ENCODE data around the gene PRRC2A. TPM values are rescaled to one million over a fixed set of nuclear protein-coding genes. Genes with fewer than 3 reads are reported as not detected.

PRRC2A gene
- total and polyA plus RNA-seq, 12 donors, result 83.9 to 179 (median 98.9) TPM

DNA sequence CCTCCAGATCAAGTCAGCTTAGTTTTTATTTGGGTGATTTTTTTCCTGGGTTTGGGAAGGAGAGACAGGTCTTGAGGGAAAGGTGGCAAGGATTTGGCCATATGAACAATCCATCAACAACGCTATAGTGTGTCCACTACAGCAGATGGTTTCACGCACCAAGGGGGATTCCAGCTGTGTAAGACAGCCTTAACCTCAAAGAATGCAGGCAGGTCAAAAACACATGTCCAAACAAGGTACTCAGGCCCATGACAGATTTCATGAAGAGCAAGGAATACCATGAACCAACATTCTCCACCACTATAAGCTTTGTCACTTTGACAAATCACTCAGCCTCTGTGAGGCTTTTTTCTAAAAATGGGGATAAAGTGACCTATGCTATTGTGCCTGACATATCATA is 3.5 kb upstream of the PRRC2A start:
- TF ChIP-seq, protein P1, sequence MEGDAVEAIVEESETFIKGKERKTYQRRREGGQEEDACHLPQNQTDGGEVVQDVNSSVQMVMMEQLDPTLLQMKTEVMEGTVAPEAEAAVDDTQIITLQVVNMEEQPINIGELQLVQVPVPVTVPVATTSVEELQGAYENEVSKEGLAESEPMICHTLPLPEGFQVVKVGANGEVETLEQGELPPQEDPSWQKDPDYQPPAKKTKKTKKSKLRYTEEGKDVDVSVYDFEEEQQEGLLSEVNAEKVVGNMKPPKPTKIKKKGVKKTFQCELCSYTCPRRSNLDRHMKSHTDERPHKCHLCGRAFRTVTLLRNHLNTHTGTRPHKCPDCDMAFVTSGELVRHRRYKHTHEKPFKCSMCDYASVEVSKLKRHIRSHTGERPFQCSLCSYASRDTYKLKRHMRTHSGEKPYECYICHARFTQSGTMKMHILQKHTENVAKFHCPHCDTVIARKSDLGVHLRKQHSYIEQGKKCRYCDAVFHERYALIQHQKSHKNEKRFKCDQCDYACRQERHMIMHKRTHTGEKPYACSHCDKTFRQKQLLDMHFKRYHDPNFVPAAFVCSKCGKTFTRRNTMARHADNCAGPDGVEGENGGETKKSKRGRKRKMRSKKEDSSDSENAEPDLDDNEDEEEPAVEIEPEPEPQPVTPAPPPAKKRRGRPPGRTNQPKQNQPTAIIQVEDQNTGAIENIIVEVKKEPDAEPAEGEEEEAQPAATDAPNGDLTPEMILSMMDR (IDR thresholded peaks at IDR 0.05), result no peak
- Histone ChIP-seq H3K9me3 (no peaks in the 10 kb centered on the region), H3K27me3 (no peaks in the 10 kb centered on the region), H3K4me3 (no peak overlapping the region), H3K4me1 (peaks cover 0 to 21% (median 13%) of the 10 kb centered on the region in 9 donors), H3K27ac (no peak overlapping the region), H3K36me3 (no peaks in the 10 kb centered on the region)
- DNase-seq (no peak), ATAC-seq (no peak)
- WGBS, 2 donors, result 93% methylated on average over 2 of the region's 2 CpGs
- intact Hi-C loops (cut with DNase I), result loop anchor here in 2 of 10 donors (5.0 kb wide), 1 partner anchor 70 kb away; the partner anchor contains the start of genes ATP6V1G2 (in 2 of the 2) and NFKBIL1 (in 2 of the 2)

DNA sequence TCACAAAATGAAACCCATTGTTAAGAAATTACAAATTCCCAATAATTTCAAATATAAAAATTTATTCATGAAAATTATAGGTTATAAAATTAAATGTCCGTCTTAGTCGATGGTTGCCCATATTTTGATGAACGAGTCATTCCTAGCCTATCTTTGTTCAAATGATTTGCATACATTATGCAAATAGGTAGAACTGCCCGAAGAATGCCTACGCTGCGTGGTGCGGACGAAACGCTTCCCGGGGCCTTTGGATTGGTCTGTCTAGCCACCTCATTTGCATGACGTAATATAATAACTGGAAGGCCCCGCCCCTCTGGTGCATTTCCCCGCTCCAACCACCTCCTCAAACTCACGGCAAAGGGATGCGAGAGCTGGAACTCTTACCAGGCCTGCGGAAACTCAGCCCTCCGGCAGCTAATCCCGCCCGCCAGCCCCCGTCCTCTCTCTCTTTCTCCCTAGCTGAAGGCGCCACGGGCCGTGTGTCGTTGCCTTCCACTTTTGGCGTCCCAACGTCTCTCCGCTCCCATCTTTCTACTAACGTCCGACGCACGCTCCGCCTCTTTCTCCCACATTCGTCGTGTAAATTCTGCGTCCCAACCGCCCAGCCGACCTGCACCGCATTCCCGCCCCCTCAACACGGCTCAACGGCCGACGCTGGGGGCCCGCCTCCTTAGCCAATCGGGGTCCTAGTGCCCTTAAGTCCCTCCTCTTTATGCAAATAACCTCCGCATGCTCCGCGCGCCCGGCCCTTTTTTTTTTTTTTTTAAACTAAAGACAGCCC is 520 bp upstream of the PRRC2A start:
- Histone ChIP-seq H3K9me3 (no peaks in the 10 kb centered on the region), H3K27me3 (no peaks in the 10 kb centered on the region), H3K36me3 (peaks cover 0 to 28% (median 17%) of the 10 kb centered on the region in 9 donors), H3K27ac (peak overlapping the region; percentile 89 to 99 (median 96)), H3K4me1 (peaks cover 0 to 24% (median 21%) of the 10 kb centered on the region in 9 donors), H3K4me3 (peak overlapping the region; percentile 68 to 99 (median 80))
- DNase-seq, result peak; percentile 97 to 98
- WGBS, 2 donors, result 0% methylated on average over 50 of the region's 50 CpGs
- intact Hi-C loops (cut with DNase I), result loop anchor here in 4 of 10 donors (1.0 to 5.0 kb wide), 4 partner anchors 32 to 277 kb away; partner anchors contain the start of genes ATP6V1G2 (in 2 of the 4), BAG6 (in 2 of the 4), NFKBIL1 (in 2 of the 4) and EHMT2 (in 1 of the 4)
- peak; percentile 93 to 97 (median 96) for ATAC-seq
- TF ChIP-seq, protein P1 (IDR thresholded peaks at IDR 0.05), result no peak

DNA sequence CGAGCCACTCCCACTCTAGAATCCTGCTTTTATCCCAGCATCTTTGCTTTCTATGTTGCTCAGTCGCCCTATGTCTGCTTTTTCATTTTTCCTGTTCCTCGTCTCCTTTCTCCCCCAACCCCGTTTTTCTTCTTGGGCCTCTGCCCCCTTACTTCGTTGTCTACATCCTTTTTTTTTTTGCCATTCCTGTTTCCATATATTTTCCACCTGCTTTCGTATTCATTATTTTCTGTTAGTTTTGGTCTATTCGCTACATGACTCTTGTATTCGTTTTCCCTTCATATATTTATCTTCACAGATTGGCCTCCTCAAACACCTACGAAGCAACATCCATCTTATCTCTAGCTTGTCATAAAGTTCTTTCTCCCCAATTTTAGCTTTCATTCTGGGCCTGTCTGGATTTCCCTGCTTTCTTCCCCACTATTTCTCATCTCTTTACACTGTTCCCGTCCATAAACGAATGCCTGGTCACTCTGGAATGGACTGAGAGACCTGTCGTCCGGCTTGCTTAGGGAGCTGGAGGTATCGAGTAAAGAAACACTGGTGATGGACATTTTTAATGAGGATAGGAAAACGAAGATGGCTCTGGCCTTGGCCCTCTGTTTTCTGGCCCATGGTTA is 915 bp downstream of the PRRC2A start:
- WGBS, 2 donors, result 6 to 8% methylated on average over 15 of the region's 15 CpGs
- intact Hi-C loops (cut with DNase I), result loop anchor here in 2 of 10 donors (2.0 to 5.0 kb wide), 2 partner anchors 31 to 276 kb away; partner anchors contain the start of genes BAG6 (in 1 of the 2) and EHMT2 (in 1 of the 2)
- no peak for ATAC-seq

More for the DNA sequence above, 915 bp downstream of the PRRC2A start:
- H3K4me1 ChIP-seq, result peaks cover 0 to 24% (median 21%) of the 10 kb centered on the region in 9 donors
- peak overlapping the region; percentile 68 to 99 (median 80) for H3K4me3 ChIP-seq
- peak overlapping the region; percentile 83 to 99 (median 96) for H3K27ac ChIP-seq
- no peak for DNase-seq
- peaks cover 0 to 42% (median 29%) of the 10 kb centered on the region in 9 donors for H3K36me3 ChIP-seq
- no peaks in the 10 kb centered on the region for H3K9me3 ChIP-seq
- no peaks in the 10 kb centered on the region for H3K27me3 ChIP-seq
- TF ChIP-seq, protein P1 (IDR thresholded peaks at IDR 0.05), result no peak
